Measurements from ENCODE around the gene AP4B1.

AP4B1 gene

GRCh38 chr1:113879739-113880038 lies 24.9 kb downstream of the AP4B1 start:
- no peak for TF ChIP-seq CTCF (conservative IDR thresholded peaks at IDR 0.05; ENCODE audit: low read length)
- no peak for DNase-seq (ENCODE audit: low read depth)
- no peak overlapping the region for H3K4me3 ChIP-seq (ENCODE audit: low read length)

GRCh38 chr1:113876176-113876575 lies 28.4 kb downstream of the AP4B1 start:
- H3K4me3 ChIP-seq (ENCODE audit: low read length) = no peak overlapping the region
- DNase-seq (ENCODE audit: low read depth) = no peak
- TF ChIP-seq CTCF (conservative IDR thresholded peaks at IDR 0.05; ENCODE audit: low read length) = no peak

GRCh38 chr1:113875714-113876113 lies 28.9 kb downstream of the AP4B1 start:
- no peak for TF ChIP-seq CTCF (conservative IDR thresholded peaks at IDR 0.05; ENCODE audit: low read length)
- H3K4me3 ChIP-seq (ENCODE audit: low read length) = no peak overlapping the region
- no peak for DNase-seq (ENCODE audit: low read depth)

- no peak overlapping the region for H3K4me3 ChIP-seq (ENCODE audit: low read length)
- peak; percentile 32; the same call in 1 of the 2 replicates for TF ChIP-seq CTCF (conservative IDR thresholded peaks at IDR 0.05; ENCODE audit: low read length)
- peak; percentile 11 for DNase-seq (ENCODE audit: low read depth)
Measured at GRCh38 chr1:113874012-113874879, 30.4 kb downstream of the AP4B1 start.

- no peak for TF ChIP-seq CTCF (conservative IDR thresholded peaks at IDR 0.05; ENCODE audit: low read length)
- no peak overlapping the region for H3K4me3 ChIP-seq (ENCODE audit: low read length)
- DNase-seq (ENCODE audit: low read depth) = peak; percentile 53
Measured at GRCh38 chr1:113872219-113872935, 32.2 kb downstream of the AP4B1 start.

GRCh38 chr1:113871597-113872113 lies 32.9 kb downstream of the AP4B1 start, which contains the start of gene PTPN22:
Gene PTPN22, minus strand, starts transcription at chr1:113871712.
- peak; percentile 73 for DNase-seq (ENCODE audit: low read depth)
- TF ChIP-seq CTCF (conservative IDR thresholded peaks at IDR 0.05; ENCODE audit: low read length) = no peak
- no peak within 1 kb of the TSS for H3K4me3 ChIP-seq (ENCODE audit: low read length)
